ENCODE measurements around the gene KIAA0408. TPM values are rescaled to one million over a fixed set of nuclear protein-coding genes. Genes with fewer than 3 reads are reported as not detected.

The KIAA0408 gene
- total and polyA plus RNA-seq, 8 donors, result 0.09 to 4.9 (median 1.2) TPM

- H3K9me3 ChIP-seq, result no peaks in the 10 kb centered on the region
- H3K27me3 ChIP-seq, result no peaks in the 10 kb centered on the region
- DNase-seq (peak in 5 of 6 donors; percentile 37 to 71 (median 70)), ATAC-seq (peak; percentile 77 to 98 (median 96)), FAIRE-seq (peak; percentile 64)
- intact Hi-C loops (cut with DNase I), result loop anchor here in 2 of 3 donors (10.0 kb wide), 1 partner anchor 80 kb away; no protein-coding TSS in a partner anchor
- TF ChIP-seq CTCF (IDR thresholded peaks at IDR 0.05), result peak; percentile 58 to 82 (median 76)
- H3K4me1 ChIP-seq, result no peaks in the 10 kb centered on the region
- H3K4me3 ChIP-seq, result no peak overlapping the region
- H3K27ac ChIP-seq, result no peak overlapping the region
- WGBS, 2 donors, result 21% methylated on average over 3 of the region's 3 CpGs
- H3K36me3 ChIP-seq, result no peaks in the 10 kb centered on the region
Measured at GRCh38 chr6:127464881-127465459, 5.8 kb upstream of the KIAA0408 start.

GRCh38 chr6:127464161-127464880, 5.1 kb upstream of the KIAA0408 start:
- Histone ChIP-seq H3K36me3 (no peaks in the 10 kb centered on the region), H3K4me3 (no peak overlapping the region), H3K4me1 (no peaks in the 10 kb centered on the region), H3K9me3 (no peaks in the 10 kb centered on the region), H3K27ac (no peak overlapping the region), H3K27me3 (no peaks in the 10 kb centered on the region)
- ATAC-seq (peak in 3 of 4 donors; percentile 28 to 57 (median 55)), DNase-seq (no peak), FAIRE-seq (peak; percentile 39)
- 44 to 48% methylated on average over 6 of the region's 6 CpGs for WGBS, 2 donors
- no peak for TF ChIP-seq CTCF (IDR thresholded peaks at IDR 0.05)
- intact Hi-C loops (cut with DNase I), result loop anchor here in 2 of 3 donors (10.0 kb wide), 1 partner anchor 80 kb away; no protein-coding TSS in a partner anchor

- WGBS, 2 donors, result 54 to 57% methylated on average over 5 of the region's 5 CpGs
- H3K27ac ChIP-seq, result no peak overlapping the region
Measured at GRCh38 chr6:127463056-127463455, 3.9 kb upstream of the KIAA0408 start.

GRCh38 chr6:127462376-127462775, 3.2 kb upstream of the KIAA0408 start:
- no peaks in the 10 kb centered on the region for H3K27me3 ChIP-seq
- no peak overlapping the region for H3K27ac ChIP-seq
- DNase-seq (no peak), FAIRE-seq (no peak), ATAC-seq (no peak)
- H3K9me3 ChIP-seq, result no peaks in the 10 kb centered on the region
- peaks cover 0 to 4% (median 0%) of the 10 kb centered on the region in 3 donors for H3K4me1 ChIP-seq
- no peak for TF ChIP-seq CTCF (IDR thresholded peaks at IDR 0.05)
- no peaks in the 10 kb centered on the region for H3K36me3 ChIP-seq
- intact Hi-C loops (cut with DNase I), result loop anchor here in 2 of 3 donors (10.0 kb wide), 1 partner anchor 82 kb away; no protein-coding TSS in a partner anchor
- H3K4me3 ChIP-seq, result no peak overlapping the region
- 78 to 85% methylated on average over 2 of the region's 2 CpGs for WGBS, 2 donors

More at GRCh38 chr6:127463056-127463455, 3.9 kb upstream of the KIAA0408 start:
- H3K27me3 ChIP-seq, result no peaks in the 10 kb centered on the region
- no peaks in the 10 kb centered on the region for H3K36me3 ChIP-seq
- H3K4me3 ChIP-seq, result no peak overlapping the region
- TF ChIP-seq CTCF (IDR thresholded peaks at IDR 0.05), result no peak
- H3K9me3 ChIP-seq, result no peaks in the 10 kb centered on the region
- no peak for FAIRE-seq
- no peak for DNase-seq
- H3K4me1 ChIP-seq, result peaks cover 0 to 4% (median 0%) of the 10 kb centered on the region in 3 donors
- ATAC-seq, result no peak
- intact Hi-C loops (cut with DNase I), result loop anchor here in 2 of 3 donors (10.0 kb wide), 1 partner anchor 82 kb away; no protein-coding TSS in a partner anchor

All from pancreas (tissue), 10 donors.